SK-N-SH treated with all-trans-retinoic acid at 6 μM for 48 hours (cell line): ENCODE measurements around the gene LYPD6B.

Source experiments
- ATAC-seq: fragments of 200-7000 bp; cut with Tn5 transposase; 3 replicates; pipeline ENCODE4 v1.9.1; 2020; ENCODE audit warnings: mild to moderate bottlenecking, moderate library complexity
- ARNTL ChIP-seq: fragments of 450-650 bp; formaldehyde crosslinking; IDR thresholded peaks from 2 replicates; pipeline ENCODE4 v1.5.0; 2020; ENCODE audit warnings: low read depth, mild to moderate bottlenecking, moderate library complexity, borderline replicate concordance
- BACH2 ChIP-seq: fragments of 250-450 bp; sonication (Bioruptor Pico); IDR thresholded peaks from 2 replicates; pipeline ENCODE4 v1.9.0; 2021; ENCODE audit warnings: mild to moderate bottlenecking, borderline replicate concordance
- CSDC2 ChIP-seq: fragments of 250-450 bp; sonication (Bioruptor Pico); IDR thresholded peaks from 2 replicates; pipeline ENCODE4 v1.5.0; 2020; ENCODE audit warnings: mild to moderate bottlenecking, moderate library complexity
- GLIS3 ChIP-seq: fragments of 250-450 bp; sonication (Bioruptor Pico); IDR thresholded peaks from 2 replicates; pipeline ENCODE4 v1.5.0; 2020; ENCODE audit warnings: mild to moderate bottlenecking, moderate library complexity
- ISL1 ChIP-seq: fragments of 250-450 bp; sonication (Bioruptor Pico); IDR thresholded peaks from 2 replicates; pipeline ENCODE4 v2.1.2; 2022; ENCODE audit warnings: mild to moderate bottlenecking, moderate library complexity
- OSR1 ChIP-seq: fragments of 250-450 bp; sonication (Bioruptor Pico); IDR thresholded peaks from 2 replicates; pipeline ENCODE4 v1.8.0; 2022; ENCODE audit warnings: moderate library complexity, mild to moderate bottlenecking, inconsistent platforms
- PPARA ChIP-seq: fragments of 250-450 bp; sonication (Bioruptor Pico); IDR thresholded peaks from 2 replicates; pipeline ENCODE4 v1.5.0; 2020; ENCODE audit warnings: mild to moderate bottlenecking, borderline replicate concordance
- RARB ChIP-seq: fragments of 250-450 bp; sonication (Bioruptor Pico); IDR thresholded peaks from 2 replicates; pipeline ENCODE4 v1.8.0; 2021; ENCODE audit warnings: mild to moderate bottlenecking, moderate library complexity
- SNAI2 ChIP-seq: fragments of 250-450 bp; sonication (Bioruptor Pico); IDR thresholded peaks from 2 replicates; pipeline ENCODE4 v1.5.0; 2020; ENCODE audit warnings: mild to moderate bottlenecking, moderate library complexity
- TCF4 ChIP-seq: fragments of 250-450 bp; sonication (Bioruptor Pico); IDR thresholded peaks from 2 replicates; pipeline ENCODE4 v1.8.0; 2021; ENCODE audit warnings: mild to moderate bottlenecking, moderate library complexity, borderline replicate concordance
- TOX ChIP-seq: fragments of 250-450 bp; sonication (Bioruptor Pico); IDR thresholded peaks from 2 replicates; pipeline ENCODE4 v1.8.0; 2021; ENCODE audit warnings: mild to moderate bottlenecking, moderate library complexity, borderline replicate concordance
- ZC3H10 ChIP-seq: fragments of 250-450 bp; sonication (Bioruptor Pico); IDR thresholded peaks from 2 replicates; pipeline ENCODE4 v1.5.1; 2021; ENCODE audit warnings: mild to moderate bottlenecking, moderate library complexity
- ZFP3 ChIP-seq: fragments of 250-450 bp; sonication (Bioruptor Pico); IDR thresholded peaks from 2 replicates; pipeline ENCODE4 v1.5.0; 2020; ENCODE audit warnings: mild to moderate bottlenecking, moderate library complexity
- ZFP30 ChIP-seq: fragments of 450-650 bp; formaldehyde crosslinking; IDR thresholded peaks from 2 replicates; pipeline ENCODE4 v1.5.0; 2022; ENCODE audit warnings: mild to moderate bottlenecking, moderate library complexity
- ZNF565 ChIP-seq: fragments of 450-650 bp; formaldehyde crosslinking; conservative IDR thresholded peaks from 2 replicates; pipeline ENCODE4 v1.5.0; 2020; ENCODE audit warnings: low read depth, mild to moderate bottlenecking, moderate library complexity
- ZNF70 ChIP-seq: fragments of 450-650 bp; formaldehyde crosslinking; IDR thresholded peaks from 2 replicates; pipeline ENCODE4 v1.5.0; 2020; ENCODE audit warnings: mild to moderate bottlenecking, moderate library complexity
- TF ChIP-seq, protein P1 (sequence below): fragments of 250-450 bp; sonication (Bioruptor Pico); IDR thresholded peaks from 2 replicates; pipeline ENCODE4 v1.5.1; 2020; ENCODE audit warnings: low read depth, mild to moderate bottlenecking, moderate library complexity
- TF ChIP-seq, protein P2 (sequence below): fragments of 250-450 bp; sonication (Bioruptor Pico); IDR thresholded peaks from 2 replicates; pipeline ENCODE4 v1.5.1; 2021; ENCODE audit warnings: mild to moderate bottlenecking, moderate library complexity
- TF ChIP-seq, protein P3 (sequence below): fragments of 250-450 bp; sonication (Bioruptor Pico); IDR thresholded peaks from 2 replicates; pipeline ENCODE4 v1.8.0; 2020; ENCODE audit warnings: mild to moderate bottlenecking, moderate library complexity, borderline replicate concordance

LYPD6B gene

DNA sequence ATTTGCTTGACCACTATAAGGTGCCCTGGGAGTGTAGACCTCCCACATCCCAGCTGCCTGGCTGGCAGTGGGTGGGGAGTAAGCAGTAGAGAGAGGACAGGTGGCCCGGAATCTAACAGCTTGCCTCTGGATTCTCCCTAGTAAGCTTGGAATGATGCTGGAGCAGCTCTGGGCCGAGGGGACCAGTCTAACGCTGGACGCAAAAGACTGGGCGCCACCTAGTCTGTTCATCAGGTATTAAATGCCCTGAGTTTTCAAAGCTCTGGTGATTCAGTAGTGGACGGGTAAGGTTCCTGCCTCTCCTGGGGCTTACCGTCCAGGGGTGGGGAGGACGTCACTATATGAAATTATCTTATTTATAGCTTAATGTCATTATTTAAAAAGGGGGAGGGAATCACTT lies 648 bp upstream of the LYPD6B start (continued):
- TF ChIP-seq TOX (CRISPR knock-in tag) (no peak), ZC3H10 (CRISPR knock-in tag) (no peak), PPARA (CRISPR knock-in tag) (no peak)
- TF ChIP-seq, protein P1, sequence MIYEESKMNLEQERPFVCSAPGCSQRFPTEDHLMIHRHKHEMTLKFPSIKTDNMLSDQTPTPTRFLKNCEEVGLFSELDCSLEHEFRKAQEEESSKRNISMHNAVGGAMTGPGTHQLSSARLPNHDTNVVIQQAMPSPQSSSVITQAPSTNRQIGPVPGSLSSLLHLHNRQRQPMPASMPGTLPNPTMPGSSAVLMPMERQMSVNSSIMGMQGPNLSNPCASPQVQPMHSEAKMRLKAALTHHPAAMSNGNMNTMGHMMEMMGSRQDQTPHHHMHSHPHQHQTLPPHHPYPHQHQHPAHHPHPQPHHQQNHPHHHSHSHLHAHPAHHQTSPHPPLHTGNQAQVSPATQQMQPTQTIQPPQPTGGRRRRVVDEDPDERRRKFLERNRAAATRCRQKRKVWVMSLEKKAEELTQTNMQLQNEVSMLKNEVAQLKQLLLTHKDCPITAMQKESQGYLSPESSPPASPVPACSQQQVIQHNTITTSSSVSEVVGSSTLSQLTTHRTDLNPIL, result no peak
- TF ChIP-seq, protein P2, sequence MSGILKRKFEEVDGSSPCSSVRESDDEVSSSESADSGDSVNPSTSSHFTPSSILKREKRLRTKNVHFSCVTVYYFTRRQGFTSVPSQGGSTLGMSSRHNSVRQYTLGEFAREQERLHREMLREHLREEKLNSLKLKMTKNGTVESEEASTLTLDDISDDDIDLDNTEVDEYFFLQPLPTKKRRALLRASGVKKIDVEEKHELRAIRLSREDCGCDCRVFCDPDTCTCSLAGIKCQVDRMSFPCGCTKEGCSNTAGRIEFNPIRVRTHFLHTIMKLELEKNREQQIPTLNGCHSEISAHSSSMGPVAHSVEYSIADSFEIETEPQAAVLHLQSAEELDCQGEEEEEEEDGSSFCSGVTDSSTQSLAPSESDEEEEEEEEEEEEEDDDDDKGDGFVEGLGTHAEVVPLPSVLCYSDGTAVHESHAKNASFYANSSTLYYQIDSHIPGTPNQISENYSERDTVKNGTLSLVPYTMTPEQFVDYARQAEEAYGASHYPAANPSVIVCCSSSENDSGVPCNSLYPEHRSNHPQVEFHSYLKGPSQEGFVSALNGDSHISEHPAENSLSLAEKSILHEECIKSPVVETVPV, result no peak

DNA sequence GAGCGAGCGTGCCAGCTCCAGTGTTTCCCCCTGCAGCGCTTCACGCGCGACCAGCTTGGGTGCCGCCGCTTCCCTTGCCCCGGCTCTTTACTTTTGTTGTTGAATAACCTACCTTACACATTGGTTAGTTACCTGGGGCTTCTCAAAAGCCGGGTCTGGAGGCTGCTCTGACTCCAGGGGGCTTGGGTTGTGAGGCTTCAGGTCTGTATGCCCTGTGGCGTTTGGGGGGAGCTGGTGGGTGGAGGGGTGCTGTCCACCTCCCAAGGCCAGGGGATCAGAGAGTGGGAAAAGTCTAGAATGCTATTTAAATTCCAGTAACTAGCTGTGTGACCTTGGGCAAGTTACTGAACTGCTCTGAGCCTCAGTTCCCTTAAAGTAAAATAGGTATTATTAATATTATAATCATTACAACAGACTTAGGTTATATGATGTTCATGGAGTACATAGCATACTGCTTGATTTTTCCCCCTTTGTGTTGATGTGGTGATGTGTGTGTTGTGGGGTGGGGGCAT lies 770 bp downstream of the LYPD6B start:
- ATAC-seq, result no peak
- TF ChIP-seq BACH2, result no peak
- TF ChIP-seq, protein P2, result no peak
- no peak for TF ChIP-seq SNAI2 (CRISPR knock-in tag)
- no peak for TF ChIP-seq ZFP30 (CRISPR knock-in tag)
- TF ChIP-seq ARNTL (CRISPR knock-in tag), result no peak
- TF ChIP-seq ZC3H10 (CRISPR knock-in tag), result no peak
- TF ChIP-seq GLIS3, result no peak
- no peak for TF ChIP-seq TCF4 (CRISPR knock-in tag)
- TF ChIP-seq ZNF565 (CRISPR knock-in tag), result no peak
- no peak for TF ChIP-seq ISL1 (CRISPR knock-in tag)
- TF ChIP-seq, all 23 proteins: peak for 0

DNA sequence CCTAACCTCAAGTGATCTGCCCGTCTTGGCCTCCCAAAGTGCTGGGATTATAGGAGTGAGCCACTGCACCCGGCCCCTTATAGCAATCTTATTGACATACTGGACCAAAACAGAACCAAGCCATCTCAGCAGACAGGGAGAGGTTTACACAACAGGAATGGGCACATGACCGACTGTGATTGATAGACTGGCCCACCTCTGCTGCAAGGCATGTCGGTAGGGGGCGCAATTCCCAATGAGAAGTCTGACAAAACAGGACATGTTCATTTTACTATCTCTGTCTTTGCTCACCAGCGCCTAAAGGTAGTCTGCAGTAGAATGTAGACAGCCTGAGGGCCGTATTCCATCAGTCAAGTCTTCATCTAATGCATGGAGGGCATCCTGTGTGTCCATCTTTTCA lies 2.0 kb downstream of the LYPD6B start:
- no peak for ATAC-seq
- no peak for TF ChIP-seq ZNF565 (CRISPR knock-in tag)
- TF ChIP-seq SNAI2 (CRISPR knock-in tag), result no peak

DNA sequence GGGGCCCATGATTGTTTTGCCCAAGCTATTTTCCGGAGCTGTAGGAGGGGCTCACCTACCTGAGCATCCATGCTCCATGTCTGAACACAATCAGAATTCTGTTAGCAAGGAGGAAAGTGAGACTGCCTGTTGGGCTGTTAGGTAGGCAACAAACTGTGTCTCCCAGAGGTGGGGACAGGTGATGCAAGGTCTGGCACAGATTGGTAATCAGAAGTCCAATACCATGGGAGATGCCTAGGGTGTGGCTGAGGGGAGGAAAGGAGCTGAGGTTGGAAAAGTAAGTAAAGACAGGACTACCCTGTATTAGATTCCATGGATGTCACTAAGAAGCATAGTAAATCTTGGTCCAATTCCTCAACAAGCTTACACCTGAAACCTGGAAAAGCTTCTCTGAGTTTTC lies 3.0 kb downstream of the LYPD6B start:
- ATAC-seq, result no peak
- TF ChIP-seq, protein P1, result no peak
- no peak for TF ChIP-seq BACH2
- no peak for TF ChIP-seq ZNF565 (CRISPR knock-in tag)
- no peak for TF ChIP-seq RARB
- TF ChIP-seq SNAI2 (CRISPR knock-in tag), result no peak
- no peak for TF ChIP-seq TOX (CRISPR knock-in tag)

DNA sequence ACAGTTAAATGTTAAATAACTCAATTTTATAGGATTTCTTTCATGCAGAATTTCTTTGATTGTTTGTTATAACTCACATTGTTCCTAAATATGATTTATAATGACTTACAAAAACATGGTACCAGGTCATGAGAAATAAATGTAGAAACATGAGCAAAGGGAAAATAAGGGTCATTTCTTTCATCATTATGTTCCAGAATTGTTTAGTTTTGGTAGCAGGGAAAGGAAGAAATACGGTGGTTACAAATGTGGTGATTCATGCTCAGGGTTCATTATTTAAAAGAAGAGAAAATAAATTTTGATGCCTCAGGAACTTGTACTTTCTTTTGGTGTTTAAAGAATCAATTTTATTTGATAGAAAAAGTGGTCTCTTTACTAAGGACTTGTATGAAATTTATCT lies 4.4 kb downstream of the LYPD6B start:
- ATAC-seq, result no peak
- TF ChIP-seq ZFP3 (CRISPR knock-in tag) (no peak), BACH2 (no peak), RARB (no peak), ZC3H10 (CRISPR knock-in tag) (no peak), OSR1 (no peak)
- TF ChIP-seq, protein P3, sequence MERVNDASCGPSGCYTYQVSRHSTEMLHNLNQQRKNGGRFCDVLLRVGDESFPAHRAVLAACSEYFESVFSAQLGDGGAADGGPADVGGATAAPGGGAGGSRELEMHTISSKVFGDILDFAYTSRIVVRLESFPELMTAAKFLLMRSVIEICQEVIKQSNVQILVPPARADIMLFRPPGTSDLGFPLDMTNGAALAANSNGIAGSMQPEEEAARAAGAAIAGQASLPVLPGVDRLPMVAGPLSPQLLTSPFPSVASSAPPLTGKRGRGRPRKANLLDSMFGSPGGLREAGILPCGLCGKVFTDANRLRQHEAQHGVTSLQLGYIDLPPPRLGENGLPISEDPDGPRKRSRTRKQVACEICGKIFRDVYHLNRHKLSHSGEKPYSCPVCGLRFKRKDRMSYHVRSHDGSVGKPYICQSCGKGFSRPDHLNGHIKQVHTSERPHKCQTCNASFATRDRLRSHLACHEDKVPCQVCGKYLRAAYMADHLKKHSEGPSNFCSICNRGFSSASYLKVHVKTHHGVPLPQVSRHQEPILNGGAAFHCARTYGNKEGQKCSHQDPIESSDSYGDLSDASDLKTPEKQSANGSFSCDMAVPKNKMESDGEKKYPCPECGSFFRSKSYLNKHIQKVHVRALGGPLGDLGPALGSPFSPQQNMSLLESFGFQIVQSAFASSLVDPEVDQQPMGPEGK (CRISPR knock-in tag), result no peak

DNA sequence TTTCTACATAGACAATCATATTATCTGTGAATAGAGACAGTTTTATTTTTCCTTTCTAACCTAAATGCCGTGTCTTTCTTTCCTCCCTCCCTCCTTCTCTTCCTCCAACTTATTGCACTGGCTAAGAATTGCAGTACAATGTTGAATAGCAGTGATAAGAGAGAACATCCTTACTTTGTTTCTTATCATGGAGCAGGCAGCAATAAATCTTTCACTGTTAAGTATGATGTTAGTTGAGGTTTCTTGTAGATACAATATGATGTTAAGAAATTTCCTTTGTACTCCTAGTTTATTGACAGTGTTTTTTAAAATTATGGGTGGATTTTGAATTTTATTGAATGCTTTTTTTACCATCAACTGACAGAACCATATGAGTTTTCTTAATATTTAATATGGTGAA lies 6.0 kb downstream of the LYPD6B start:
- ATAC-seq, result no peak
- TF ChIP-seq BACH2 (no peak), ZFP3 (CRISPR knock-in tag) (no peak), GLIS3 (no peak), ARNTL (CRISPR knock-in tag) (no peak), ZNF70 (no peak), TOX (CRISPR knock-in tag) (no peak), CSDC2 (no peak), ZFP30 (CRISPR knock-in tag) (no peak), RARB (no peak)
- TF ChIP-seq, protein P1, result no peak
- TF ChIP-seq, protein P3 (CRISPR knock-in tag), result no peak
- TF ChIP-seq, protein P2, result no peak
- TF ChIP-seq, all 23 proteins: peak for 0
